ENCODE measurements around the gene HOXB6. TPM values are rescaled to one million over a fixed set of nuclear protein-coding genes. Genes with fewer than 3 reads are reported as not detected.

HOXB6 gene
- total RNA-seq, 4 donors from 2014 or later, result 0.54 to 4.2 (median 1.3) TPM

DNA sequence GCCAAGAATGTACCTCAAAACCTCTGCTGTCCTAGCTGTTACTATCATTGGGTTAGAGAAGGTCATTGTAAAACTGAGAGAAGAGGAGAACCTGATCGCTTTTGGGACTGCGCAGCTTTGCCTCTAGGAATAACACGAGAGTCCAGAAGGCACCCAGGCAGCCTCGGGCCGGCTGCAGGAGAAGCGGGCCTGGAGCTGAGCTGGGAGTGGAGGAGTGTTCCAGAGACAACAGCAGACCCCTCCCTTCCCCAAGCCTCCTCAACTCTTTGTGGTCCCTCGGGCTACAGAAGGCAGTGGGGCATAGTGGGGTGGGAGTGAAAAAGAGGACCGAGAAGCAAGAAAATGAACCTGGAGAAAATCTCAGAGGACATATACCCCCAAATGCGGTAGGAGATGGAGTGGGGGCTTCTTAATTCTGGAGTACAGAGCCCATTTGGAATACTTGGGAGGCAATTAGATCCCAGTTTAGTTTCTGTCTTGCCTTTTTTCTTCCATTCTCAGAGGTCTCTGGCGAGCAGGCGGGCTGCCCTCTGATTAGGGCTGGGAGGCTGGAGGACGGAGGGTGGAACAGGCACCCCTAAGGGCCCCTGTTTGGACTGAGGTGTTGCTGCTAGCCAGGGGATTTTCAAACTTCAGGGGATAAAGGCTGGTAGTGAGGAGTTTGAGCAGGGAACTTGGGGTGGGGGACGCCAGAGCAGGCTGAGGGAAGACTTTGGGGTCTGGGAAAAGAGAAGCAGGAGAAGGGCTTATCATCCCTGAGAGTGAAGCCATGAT lies 46.5 kb downstream of the HOXB6 start:
- H3K27me3 ChIP-seq, result peaks cover 49% of the 10 kb centered on the region
- WGBS, 2 donors, result 33 to 39% methylated on average over 13 of the region's 13 CpGs
- H3K27ac ChIP-seq, result peak overlapping the region in 1 of 3 donors; percentile 17
- TF ChIP-seq POLR2A (IDR thresholded peaks at IDR 0.05) (no peak), CTCF (IDR thresholded peaks at IDR 0.05) (no peak)
- H3K4me3 ChIP-seq (replicated peaks in 1 of 3), result no peak overlapping the region
- DNase-seq, result no peak
- H3K9me3 ChIP-seq, result no peaks in the 10 kb centered on the region
- H3K36me3 ChIP-seq, result no peaks in the 10 kb centered on the region
- H3K4me1 ChIP-seq, result no peaks in the 10 kb centered on the region
- intact Hi-C loops (cut with DNase I), result no loop called here

DNA sequence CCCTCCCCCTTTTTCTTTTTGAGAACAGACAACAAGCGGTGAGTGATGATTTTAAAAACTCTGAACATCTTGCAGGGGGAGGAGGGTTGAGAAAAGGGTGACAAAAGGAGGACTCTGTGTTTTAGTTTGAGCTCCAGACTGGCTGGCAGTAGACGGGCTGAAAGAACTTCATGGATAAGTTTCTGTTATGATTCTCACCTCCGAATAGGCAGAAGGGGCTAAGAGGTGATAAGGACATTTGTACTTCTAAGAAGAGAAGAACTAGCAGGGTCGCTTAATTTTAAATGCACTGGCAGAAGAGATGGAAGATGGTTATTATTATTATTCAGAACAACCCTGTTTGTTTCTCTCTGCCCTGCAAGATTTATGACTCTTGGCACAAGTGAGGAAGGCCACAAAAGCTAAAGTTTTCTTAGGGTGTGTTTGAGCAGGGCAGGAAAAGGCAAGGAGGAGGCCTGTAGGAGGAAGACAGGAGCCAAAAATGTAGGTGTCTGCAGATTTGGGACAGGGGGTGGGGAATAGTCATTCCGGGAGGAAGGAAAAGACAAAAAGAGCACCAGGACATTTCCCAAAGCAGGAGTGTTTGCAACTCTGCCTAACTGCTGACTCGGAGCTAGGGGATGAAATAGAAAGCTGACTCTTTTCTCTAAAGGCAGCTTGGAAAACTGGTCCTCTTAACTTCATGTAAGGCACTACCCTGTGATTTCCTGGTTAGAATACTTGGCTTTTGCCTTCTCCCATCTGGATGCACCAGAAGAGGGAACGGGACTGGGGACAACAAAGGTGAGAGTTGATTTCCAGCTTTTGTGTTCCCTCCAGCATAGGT lies 48.0 kb downstream of the HOXB6 start:
- DNase-seq, result no peak
- H3K36me3 ChIP-seq, result no peaks in the 10 kb centered on the region
- intact Hi-C loops (cut with DNase I), result no loop called here
- TF ChIP-seq CTCF (IDR thresholded peaks at IDR 0.05) (no peak), POLR2A (IDR thresholded peaks at IDR 0.05) (no peak)
- H3K27me3 ChIP-seq, result peaks cover 47% of the 10 kb centered on the region
- H3K27ac ChIP-seq, result peak overlapping the region in 2 of 3 donors; percentile 30 to 38
- no peak overlapping the region for H3K4me3 ChIP-seq (replicated peaks in 1 of 3)
- WGBS, 2 donors, result 23 to 30% methylated on average over 7 of the region's 7 CpGs
- no peaks in the 10 kb centered on the region for H3K4me1 ChIP-seq
- H3K9me3 ChIP-seq, result no peaks in the 10 kb centered on the region

GRCh38 chr17:48556229-48556575 lies 48.6 kb downstream of the HOXB6 start:
- Histone ChIP-seq H3K4me3 (replicated peaks in 1 of 3) (no peak overlapping the region), H3K27me3 (peaks cover 50% of the 10 kb centered on the region), H3K36me3 (no peaks in the 10 kb centered on the region), H3K9me3 (no peaks in the 10 kb centered on the region), H3K27ac (peak overlapping the region in 1 of 3 donors; percentile 38), H3K4me1 (no peaks in the 10 kb centered on the region)
- TF ChIP-seq POLR2A (IDR thresholded peaks at IDR 0.05), result no peak
- no peak for TF ChIP-seq CTCF (IDR thresholded peaks at IDR 0.05)
- DNase-seq, result no peak
- WGBS, 2 donors, result 30 to 33% methylated on average over 5 of the region's 5 CpGs
- intact Hi-C loops (cut with DNase I), result no loop called here

DNA sequence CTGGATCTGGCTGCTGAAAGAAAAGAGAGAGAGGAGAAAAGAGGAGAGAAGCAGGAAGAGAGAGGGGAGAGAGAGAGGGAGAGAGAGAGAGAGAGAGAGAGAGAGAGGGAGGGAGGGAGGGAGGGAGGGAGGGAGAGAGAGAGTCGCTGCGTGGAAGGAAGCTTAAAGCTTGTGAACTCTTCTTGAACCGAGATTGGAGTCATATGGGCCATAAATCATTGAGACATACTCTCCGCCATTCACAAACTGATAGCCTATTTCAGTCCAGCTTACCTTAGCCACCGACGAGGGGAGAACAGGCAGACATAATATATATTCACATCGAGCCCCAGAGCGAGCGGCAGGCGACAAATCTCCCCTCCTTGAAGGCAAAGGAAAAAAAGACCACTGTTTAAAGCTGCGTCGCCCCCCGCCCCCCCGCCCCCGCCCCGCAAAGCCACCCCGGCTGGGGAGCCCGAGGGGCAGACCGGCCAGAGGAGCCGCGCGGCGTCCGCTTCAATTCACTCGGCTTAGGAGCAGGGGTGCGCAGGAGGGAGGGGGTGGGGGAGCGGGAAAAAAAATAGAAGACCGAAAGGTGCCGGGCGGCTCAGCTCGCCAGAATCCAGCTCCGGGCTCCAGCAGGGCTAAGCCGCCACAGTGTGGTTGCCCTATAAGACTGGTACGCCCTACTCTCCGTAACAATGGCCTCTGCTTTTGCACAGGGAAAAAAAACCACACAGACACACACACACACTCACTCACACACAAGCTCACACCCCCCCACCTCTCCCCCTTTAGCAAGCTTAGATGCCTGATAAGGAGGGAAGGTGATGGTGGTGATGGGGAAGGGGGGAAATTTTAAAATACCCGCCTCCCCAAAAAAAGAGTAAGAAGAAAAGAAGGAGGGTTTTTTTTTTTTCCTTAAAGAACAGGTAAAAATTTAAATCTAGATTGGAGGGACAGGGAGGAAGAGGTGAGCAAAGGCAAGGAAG lies 49.2 kb downstream of the HOXB6 start:
- no peak for DNase-seq
- H3K27me3 ChIP-seq, result peaks cover 54% of the 10 kb centered on the region
- no peaks in the 10 kb centered on the region for H3K9me3 ChIP-seq
- intact Hi-C loops (cut with DNase I), result no loop called here
- 12 to 14% methylated on average over 24 to 32 of the region's 36 CpGs for WGBS, 2 donors
- H3K4me1 ChIP-seq, result no peaks in the 10 kb centered on the region
- H3K4me3 ChIP-seq (replicated peaks in 1 of 3), result no peak overlapping the region
- no peaks in the 10 kb centered on the region for H3K36me3 ChIP-seq
- TF ChIP-seq CTCF (IDR thresholded peaks at IDR 0.05), result no peak
- TF ChIP-seq POLR2A (IDR thresholded peaks at IDR 0.05), result no peak
- peak overlapping the region; percentile 38 to 47 (median 46) for H3K27ac ChIP-seq

Measured in thyroid gland (tissue), 4 donors.